ENCODE measurements around the gene HOMER1.

- TF ChIP-seq CTCF (IDR thresholded peaks at IDR 0.05) (no peak), POLR2A (IDR thresholded peaks at IDR 0.05) (no peak)
These were observed 95.7 kb downstream of the HOMER1 start for GRCh38 chr5:79418276-79418675.
